ENCODE measurements around the gene CAPG. TPM values are rescaled to one million over a fixed set of nuclear protein-coding genes. Genes with fewer than 3 reads are reported as not detected.
"Not testable (repeated sequence)": the region's sequence is repeated elsewhere in the genome, so short reads cannot be mapped to it uniquely, and the experiment has no call there.

CAPG gene
- total RNA-seq, 1 experiment from 2014 or later: 1.4 TPM

GRCh38 chr2:85445316-85446295 lies 35.4 kb upstream of the CAPG start:
- no peak for DNase-seq (ENCODE audit: low read depth in 1 of 2, low spot score in 2 of 2)
- Histone ChIP-seq H3K36me3 (no peaks in the 10 kb centered on the region), H3K9me3 (replicated peaks) (no peaks in the 10 kb centered on the region), H3K27me3 (replicated peaks) (no peaks in the 10 kb centered on the region), H3K4me1 (replicated peaks) (no peaks in the 10 kb centered on the region), H3K4me3 (no peak overlapping the region), H3K27ac (no peak overlapping the region)

GRCh38 chr2:85444629-85445172 lies 34.5 kb upstream of the CAPG start:
- H3K36me3 ChIP-seq: no peaks in the 10 kb centered on the region
- H3K4me3 ChIP-seq: no peak overlapping the region
- no peak for DNase-seq (ENCODE audit: low read depth in 1 of 2, low spot score in 2 of 2)
- no peaks in the 10 kb centered on the region for H3K4me1 ChIP-seq (replicated peaks)
- no peak overlapping the region for H3K27ac ChIP-seq
- H3K27me3 ChIP-seq (replicated peaks): no peaks in the 10 kb centered on the region
- H3K9me3 ChIP-seq (replicated peaks): no peaks in the 10 kb centered on the region

- H3K27ac ChIP-seq: no peak overlapping the region
- no peak for DNase-seq (ENCODE audit: low read depth in 1 of 2, low spot score in 2 of 2)
- H3K36me3 ChIP-seq: no peaks in the 10 kb centered on the region
- H3K4me1 ChIP-seq (replicated peaks): peaks cover 16% of the 10 kb centered on the region
- no peaks in the 10 kb centered on the region for H3K27me3 ChIP-seq (replicated peaks)
- no peak overlapping the region for H3K4me3 ChIP-seq
- no peaks in the 10 kb centered on the region for H3K9me3 ChIP-seq (replicated peaks)
These were observed 31.7 kb upstream of the CAPG start for GRCh38 chr2:85441864-85442263.

- Histone ChIP-seq H3K27me3 (replicated peaks) (no peaks in the 10 kb centered on the region), H3K27ac (no peak overlapping the region), H3K4me3 (no peak overlapping the region), H3K9me3 (replicated peaks) (no peaks in the 10 kb centered on the region), H3K4me1 (replicated peaks) (peaks cover 17% of the 10 kb centered on the region), H3K36me3 (no peaks in the 10 kb centered on the region)
- DNase-seq (ENCODE audit: low read depth in 1 of 2, low spot score in 2 of 2): no peak
These were observed 30.6 kb upstream of the CAPG start for GRCh38 chr2:85440729-85441128.

GRCh38 chr2:85439986-85440385 lies 29.8 kb upstream of the CAPG start:
- H3K4me1 ChIP-seq (replicated peaks): peaks cover 17% of the 10 kb centered on the region
- no peak overlapping the region for H3K27ac ChIP-seq
- H3K4me3 ChIP-seq: no peak overlapping the region
- no peaks in the 10 kb centered on the region for H3K9me3 ChIP-seq (replicated peaks)
- no peak for DNase-seq (ENCODE audit: low read depth in 1 of 2, low spot score in 2 of 2)
- H3K27me3 ChIP-seq (replicated peaks): no peaks in the 10 kb centered on the region
- no peaks in the 10 kb centered on the region for H3K36me3 ChIP-seq

- H3K36me3 ChIP-seq; H3K4me3 ChIP-seq; H3K27ac ChIP-seq; DNase-seq (ENCODE audit: low read depth in 1 of 2, low spot score in 2 of 2); H3K27me3 ChIP-seq (replicated peaks); H3K9me3 ChIP-seq (replicated peaks): not testable (repeated sequence)
- peaks cover 17% of the 10 kb centered on the region for H3K4me1 ChIP-seq (replicated peaks)
These were observed 29.4 kb upstream of the CAPG start for GRCh38 chr2:85439569-85439968.

GRCh38 chr2:85439025-85439472 lies 28.9 kb upstream of the CAPG start:
- no peaks in the 10 kb centered on the region for H3K36me3 ChIP-seq
- no peak overlapping the region for H3K27ac ChIP-seq
- H3K4me3 ChIP-seq: no peak overlapping the region

GRCh38 chr2:85438201-85439024 lies 28.2 kb upstream of the CAPG start:
- H3K4me3 ChIP-seq: peak overlapping the region; percentile 38; the same call in 1 of the 2 replicates
- no peaks in the 10 kb centered on the region for H3K9me3 ChIP-seq (replicated peaks)
- peaks cover 17% of the 10 kb centered on the region for H3K4me1 ChIP-seq (replicated peaks)
- peak overlapping the region; percentile 84 for H3K27ac ChIP-seq
- no peak for DNase-seq (ENCODE audit: low read depth in 1 of 2, low spot score in 2 of 2)
- no peaks in the 10 kb centered on the region for H3K27me3 ChIP-seq (replicated peaks)
- no peaks in the 10 kb centered on the region for H3K36me3 ChIP-seq

More at GRCh38 chr2:85439025-85439472, 28.9 kb upstream of the CAPG start:
- Histone ChIP-seq H3K9me3 (replicated peaks) (no peaks in the 10 kb centered on the region), H3K4me1 (replicated peaks) (peaks cover 17% of the 10 kb centered on the region), H3K27me3 (replicated peaks) (no peaks in the 10 kb centered on the region)
- DNase-seq (ENCODE audit: low read depth in 1 of 2, low spot score in 2 of 2): no peak

GRCh38 chr2:85437488-85438200 lies 27.5 kb upstream of the CAPG start:
- H3K9me3 ChIP-seq (replicated peaks): no peaks in the 10 kb centered on the region
- peak overlapping the region; percentile 38 for H3K4me3 ChIP-seq
- H3K4me1 ChIP-seq (replicated peaks): peaks cover 17% of the 10 kb centered on the region
- peak overlapping the region; percentile 84 for H3K27ac ChIP-seq
- no peaks in the 10 kb centered on the region for H3K27me3 ChIP-seq (replicated peaks)
- no peaks in the 10 kb centered on the region for H3K36me3 ChIP-seq
- peak; percentile 83 to 86 for DNase-seq (ENCODE audit: low read depth in 1 of 2, low spot score in 2 of 2)

GRCh38 chr2:85436836-85437487 lies 26.8 kb upstream of the CAPG start:
- Histone ChIP-seq H3K4me1 (replicated peaks) (peaks cover 17% of the 10 kb centered on the region), H3K36me3 (no peaks in the 10 kb centered on the region), H3K27ac (peak overlapping the region; percentile 84), H3K9me3 (replicated peaks) (no peaks in the 10 kb centered on the region), H3K27me3 (replicated peaks) (no peaks in the 10 kb centered on the region), H3K4me3 (peak overlapping the region; percentile 38)
- DNase-seq (ENCODE audit: low read depth in 1 of 2, low spot score in 2 of 2): no peak

GRCh38 chr2:85435981-85436835 lies 26.0 kb upstream of the CAPG start:
- no peak overlapping the region for H3K4me3 ChIP-seq
- no peaks in the 10 kb centered on the region for H3K27me3 ChIP-seq (replicated peaks)
- H3K36me3 ChIP-seq: no peaks in the 10 kb centered on the region
- no peak overlapping the region for H3K27ac ChIP-seq
- H3K9me3 ChIP-seq (replicated peaks): no peaks in the 10 kb centered on the region
- DNase-seq (ENCODE audit: low read depth in 1 of 2, low spot score in 2 of 2): no peak
- peaks cover 17% of the 10 kb centered on the region for H3K4me1 ChIP-seq (replicated peaks)
